K562 (cell line): ENCODE data around the gene IGSF10. TPM values are rescaled to one million over a fixed set of nuclear protein-coding genes. Genes with fewer than 3 reads are reported as not detected.
A peak's percentile ranks its signal among the peaks of the same experiment; 100 is the strongest.

Experiments
- ATAC-seq: fragments of 200-7000 bp; cut with Tn5 transposase; 3 replicates; pipeline ENCODE4 v1.9.1; 2020; ENCODE audit warnings: moderate library complexity
- BruUV-seq: library from RNA; stranded (reverse); fragments of 400-500 nt; replicated peaks from 2 replicates; lab custom pipeline; 2021; lab: Mats Ljungman, UMichigan
- CTCF ChIA-PET: fragments of 300-600 bp; formaldehyde crosslinking; extraction: SDS; loops from one replicate; lab custom pipeline; 2021; ENCODE audit warnings: low intra/inter-chr PET ratio; lab: Yijun Ruan, JAX
- POLR2A ChIA-PET: fragments of 300-600, 350-650 bp; sonication (Branson Sonifier 250); formaldehyde crosslinking; extraction: SDS; loops from one replicate; lab custom pipeline; 2021; ENCODE audit warnings: antibody characterized with exemption, inconsistent platforms; lab: Yijun Ruan, JAX
- DNase-seq, 4 experiments: peaks; one replicate each; pipeline versions ENCODE4 v3.0.0 to v3.0.0-alpha.2; 2011 to 2018; ENCODE audit warnings: low spot score in 3 of 4, mixed read lengths in 3 of 4; ENCODE audit errors: extremely low read depth in 1 of 4
- FAIRE-seq: peaks from 2 replicates; lab custom pipeline; 2011; peaks lifted over from hg19 to GRCh38; lab: Jason Lieb, UNC
- H2AFZ ChIP-seq: 2 replicates; pipeline ENCODE4 v1.6.0; 2011; ENCODE audit warnings: low read depth, low read length, control low read depth, inconsistent platforms
- H3K27ac ChIP-seq: fragments of 200-600 bp; 3 replicates; pipeline ENCODE4 v1.8.0; 2011; ENCODE audit warnings: low read depth, mild to moderate bottlenecking, control low read depth, inconsistent platforms, low read length, moderate library complexity, mixed read lengths; ENCODE audit errors: extremely low read depth
- H3K27me3 ChIP-seq, 2 experiments: fragments of 300-600 bp in 1 of 2; 2 replicates in 1 of 2; 3 replicates in 1 of 2; pipeline versions ENCODE4 v1.6.0 to v1.8.0; 2011; ENCODE audit warnings: inconsistent platforms in 2 of 2, low read length in 2 of 2, mild to moderate bottlenecking in 1 of 2, mixed read lengths in 1 of 2, moderate library complexity in 1 of 2; ENCODE audit not compliant: control insufficient read depth in 2 of 2, insufficient read depth in 2 of 2
- H3K36me3 ChIP-seq: fragments of 300-600 bp; 3 replicates; pipeline ENCODE4 v1.8.0; 2011; ENCODE audit warnings: mild to moderate bottlenecking, low read length, inconsistent platforms; ENCODE audit not compliant: control insufficient read depth, insufficient read depth
- H3K4me1 ChIP-seq, 2 experiments: fragments of 200-600 bp in 1 of 2; replicated peaks in 1 of 2; 2 replicates in 1 of 2; 3 replicates in 1 of 2; pipeline versions ENCODE4 v1.5.1 to v1.8.0; 2011; ENCODE audit warnings: inconsistent platforms in 2 of 2, low read length in 2 of 2, mild to moderate bottlenecking in 1 of 2, mixed read lengths in 1 of 2, moderate library complexity in 1 of 2; ENCODE audit not compliant: control insufficient read depth in 2 of 2, insufficient read depth in 2 of 2
- H3K4me2 ChIP-seq: 2 replicates; pipeline ENCODE4 v1.6.1; 2011; ENCODE audit warnings: low read length, control low read depth, inconsistent platforms, mixed read lengths; ENCODE audit not compliant: insufficient read depth
- H3K4me3 ChIP-seq: fragments of 200-600 bp; sonication (generic), shearing (Covaris generic); 2 replicates; pipeline ENCODE4 v1.5.1; 2016; ENCODE audit warnings: control low read depth, inconsistent platforms
- H3K79me2 ChIP-seq: fragments of 200-600 bp; 3 replicates; pipeline ENCODE4 v1.8.0; 2011; ENCODE audit warnings: low read length, inconsistent platforms; ENCODE audit not compliant: control insufficient read depth, insufficient read depth
- H3K9ac ChIP-seq, 2 experiments: 2 replicates each; pipeline versions ENCODE4 v1.6.0 to v1.6.1; 2011; ENCODE audit warnings: low read depth in 2 of 2, low read length in 2 of 2, control low read depth in 1 of 2, inconsistent platforms in 1 of 2, mild to moderate bottlenecking in 1 of 2, mixed read lengths in 1 of 2; ENCODE audit not compliant: insufficient read depth in 1 of 2
- H3K9me1 ChIP-seq: one replicate; pipeline ENCODE4 v1.6.0; 2011; ENCODE audit warnings: inconsistent platforms, mild to moderate bottlenecking, low read length, moderate library complexity; ENCODE audit not compliant: control insufficient read depth, insufficient read depth
- H3K9me3 ChIP-seq: replicated peaks from 2 replicates; pipeline ENCODE4 v1.5.1; 2011; ENCODE audit warnings: low read depth, low read length, inconsistent platforms; ENCODE audit not compliant: control insufficient read depth, insufficient read depth
- H4K20me1 ChIP-seq: replicated peaks from 2 replicates; pipeline ENCODE4 v1.6.1; 2011; ENCODE audit warnings: low read length, inconsistent platforms, mixed read lengths; ENCODE audit not compliant: control insufficient read depth, insufficient read depth
- CEBPG ChIP-seq, 3 experiments: fragments of 200-800 bp in 1 of 3; sonication (Bioruptor generic) in 1 of 3; sonication (generic) in 1 of 3; formaldehyde crosslinking in 1 of 3; IDR thresholded peaks in 2 of 3; conservative IDR thresholded peaks in 1 of 3; 2 replicates each; pipeline versions ENCODE4 v1.6.1 to v1.8.0; 2016 to 2022; ENCODE audit warnings: missing compliant biosample characterization in 2 of 3, missing genetic modification characterization in 2 of 3, mild to moderate bottlenecking in 1 of 3, missing genetic modification reagents in 1 of 3
- NR2C2 ChIP-seq, 2 experiments: fragments of 200-800 bp in 1 of 2; sonication (Bioruptor generic) in 1 of 2; sonication (generic) in 1 of 2; formaldehyde crosslinking in 1 of 2; IDR thresholded peaks; 2 replicates each; pipeline versions ENCODE4 v1.6.1 to v1.8.0; 2016 to 2022; ENCODE audit warnings: mild to moderate bottlenecking in 1 of 2, missing compliant biosample characterization in 1 of 2, missing genetic modification characterization in 1 of 2, missing genetic modification reagents in 1 of 2
- SETDB1 ChIP-seq: IDR thresholded peaks from one replicate; pipeline ENCODE4 v1.6.1; 2012; ENCODE audit warnings: low read length, control low read depth, inconsistent platforms
- WGBS: fragments of 100-300 bp; shearing (Covaris generic); methylation state at CpG from one replicate; pipeline ENCODE4 v1.1.6; 2016; ENCODE audit warnings: low coverage, mixed read lengths; ENCODE audit not compliant: insufficient coverage; ENCODE audit errors: missing lambda C conversion rate; 5-methylcytosine and 5-hydroxymethylcytosine counted together
- in situ Hi-C: fragments of 300-500 bp; cut with MboI; formaldehyde crosslinking; loops from 4 replicates; pipeline ENCODE4 v1.15.0; 2018; ENCODE audit warnings: inconsistent platforms, mixed read lengths
- intact Hi-C: fragments of 100-400 bp; cut with micrococcal nuclease; formaldehyde crosslinking; loops from 2 replicates; pipeline ENCODE4 v1.14.2; 2022
- polyA plus RNA-seq, 8 experiments: library from polyadenylated mRNA; depleted of rRNA in 4 of 8; stranded (reverse) in 5 of 8; unstranded in 3 of 8; fragments of >200 nt; fragmentation: Nextera tagmentation in 2 of 8; fragmentation: Illumina TruSeq in 1 of 8; extraction: Ambion mirVana in 2 of 8; extraction: Trizol in 1 of 8; gene quantifications; 2 replicates each; pipeline versions ENCODE4 v1.2.1 to v1.2.3, GENCODE V29; 2011 to 2014; ENCODE audit warnings: inconsistent platforms in 1 of 8, missing spikeins in 1 of 8
- total RNA-seq, 7 experiments: library from RNA; depleted of rRNA in 6 of 7; stranded (reverse); fragments of >200 nt in 6 of 7; fragmentation: Illumina TruSeq in 2 of 7; extraction: Trizol in 2 of 7; gene quantifications; 2 replicates each; pipeline versions ENCODE4 v1.2.1 to v1.2.3, GENCODE V29; 2011 to 2021; ENCODE audit warnings: low replicate concordance in 1 of 7

IGSF10 gene
- total and polyA plus RNA-seq, 9 of the 15 experiments (the other 6 are each of a cell fraction or from before 2014, with no cell fraction given): 0.11 to 1.2 (median 0.40) TPM

- Histone ChIP-seq H3K4me2 (no peak overlapping the region), H3K27ac (no peak overlapping the region), H3K4me3 (no peak overlapping the region), H3K27me3 (peaks cover 0 to 14% of the 10 kb centered on the region in 2 experiments; a peak in 2 of 5 replicates), H3K9me3 (no peaks in the 10 kb centered on the region), H3K79me2 (no peaks in the 10 kb centered on the region), H3K4me1 (no peaks in the 10 kb centered on the region), H4K20me1 (no peaks in the 10 kb centered on the region), H2AFZ (no peak overlapping the region), H3K9ac (no peak overlapping the region), H3K9me1 (no peaks in the 10 kb centered on the region), H3K36me3 (no peaks in the 10 kb centered on the region)
- POLR2A ChIA-PET: interaction anchor here (0.7 kb wide), 1 partner anchor 15 kb away, joined by 3 read pairs; the partner anchor contains the start of gene IGSF10
- no peak for DNase-seq
- CTCF ChIA-PET: no interaction called here
- no TSS peak for BruUV-seq
- intact Hi-C loops (no loop called here), in situ Hi-C loops (no loop called here)
- 2% methylated on average over 5 of the region's 5 CpGs for WGBS
- no peak for FAIRE-seq
- no peak for ATAC-seq
- TF ChIP-seq CEBPG (CRISPR knock-in tag; IDR thresholded peaks at IDR 0.05) (no peak), CEBPG (tag; conservative IDR thresholded peaks at IDR 0.05 in 1 of 2, IDR thresholded peaks at IDR 0.05 in 1 of 2) (peak in 1 of 2 experiments; percentile 43; a peak in 1 of 4 replicates), SETDB1 (no peak), NR2C2 (CRISPR knock-in tag; IDR thresholded peaks at IDR 0.05) (no peak), NR2C2 (tag; IDR thresholded peaks at IDR 0.05) (peak; percentile 31; the same call in 1 of the 2 replicates)
These were observed 15.4 kb downstream of the IGSF10 start for GRCh38 chr3:151445273-151446001.
